Activated naive CD4-positive, alpha-beta T cell treated with anti-CD3 and anti-CD28 coated beads, Interleukin-2, amount 50 U/mL, for 24 hours (primary cell): Measurements from ENCODE around the gene KRTAP12-3.
"Not testable (repeated sequence)": the region's sequence is repeated elsewhere in the genome, so short reads cannot be mapped to it uniquely, and the experiment has no call there.

Experiments
- H3K27ac Mint-ChIP-seq: one replicate; pipeline ENCODE4 v1.8.0; 2021; ENCODE audit warnings: mild to moderate bottlenecking, mixed read lengths
- H3K27me3 Mint-ChIP-seq: one replicate; pipeline ENCODE4 v1.8.0; 2021; ENCODE audit warnings: mixed read lengths
- H3K36me3 Mint-ChIP-seq: one replicate; pipeline ENCODE4 v1.8.0; 2021; ENCODE audit warnings: mixed read lengths
- H3K4me1 Mint-ChIP-seq: one replicate; pipeline ENCODE4 v1.8.0; 2021; ENCODE audit warnings: mixed read lengths
- H3K4me3 Mint-ChIP-seq: one replicate; pipeline ENCODE4 v1.8.0; 2021; ENCODE audit warnings: mild to moderate bottlenecking, mixed read lengths
- H3K9me3 Mint-ChIP-seq: one replicate; pipeline ENCODE4 v1.8.0; 2021; ENCODE audit warnings: mixed read lengths

The KRTAP12-3 gene

GRCh38 chr21:44618909-44619308, 38.8 kb upstream of the KRTAP12-3 start:
- H3K4me3 Mint-ChIP-seq: peak overlapping the region; percentile 71
- H3K4me1 Mint-ChIP-seq: peaks cover 56% of the 10 kb centered on the region
- H3K27ac Mint-ChIP-seq: peak overlapping the region; percentile 96
- H3K27me3 Mint-ChIP-seq: no peaks in the 10 kb centered on the region
- peaks cover 40% of the 10 kb centered on the region for H3K9me3 Mint-ChIP-seq
- H3K36me3 Mint-ChIP-seq: peaks cover 28% of the 10 kb centered on the region

- H3K27me3 Mint-ChIP-seq: no peaks in the 10 kb centered on the region
- H3K9me3 Mint-ChIP-seq: peaks cover 50% of the 10 kb centered on the region
- peak overlapping the region; percentile 71 for H3K4me3 Mint-ChIP-seq
Observed at GRCh38 chr21:44619886-44620285, 37.8 kb upstream of the KRTAP12-3 start.

GRCh38 chr21:44623575-44623974, 34.2 kb upstream of the KRTAP12-3 start:
- Mint-ChIP-seq H3K36me3 (peaks cover 30% of the 10 kb centered on the region), H3K4me3 (no peak overlapping the region), H3K4me1 (peaks cover 34% of the 10 kb centered on the region), H3K27me3 (no peaks in the 10 kb centered on the region), H3K27ac (no peak overlapping the region), H3K9me3 (peaks cover 51% of the 10 kb centered on the region)

More at GRCh38 chr21:44619886-44620285, 37.8 kb upstream of the KRTAP12-3 start:
- Mint-ChIP-seq H3K27ac (peak overlapping the region; percentile 96), H3K4me1 (peaks cover 53% of the 10 kb centered on the region), H3K36me3 (peaks cover 30% of the 10 kb centered on the region)

GRCh38 chr21:44625756-44626155, 32.0 kb upstream of the KRTAP12-3 start:
- Mint-ChIP-seq H3K4me1 (peaks cover 34% of the 10 kb centered on the region), H3K9me3 (peaks cover 35% of the 10 kb centered on the region), H3K36me3 (peaks cover 20% of the 10 kb centered on the region), H3K4me3 (no peak overlapping the region), H3K27me3 (no peaks in the 10 kb centered on the region), H3K27ac (no peak overlapping the region)

GRCh38 chr21:44626262-44626661, 31.5 kb upstream of the KRTAP12-3 start:
- Mint-ChIP-seq H3K9me3 (peaks cover 38% of the 10 kb centered on the region), H3K27ac (no peak overlapping the region), H3K4me1 (peaks cover 37% of the 10 kb centered on the region), H3K36me3 (peaks cover 22% of the 10 kb centered on the region), H3K4me3 (no peak overlapping the region), H3K27me3 (no peaks in the 10 kb centered on the region)

GRCh38 chr21:44626673-44627143, 31.0 kb upstream of the KRTAP12-3 start, which contains the start of gene KRTAP10-9:
Gene KRTAP10-9 (plus strand): TSS chr21:44627093. CDS start chr21:44627172, 79 bp downstream.
- Mint-ChIP-seq H3K4me3 (no peak within 1 kb of the TSS), H3K4me1 (peaks cover 38% of the 10 kb centered on the region), H3K9me3 (peaks cover 42% of the 10 kb centered on the region), H3K27me3 (no peaks in the 10 kb centered on the region), H3K36me3 (peaks cover 22% of the 10 kb centered on the region), H3K27ac (peak within 1 kb of the TSS; percentile 59)

GRCh38 chr21:44627181-44627822, 30.4 kb upstream of the KRTAP12-3 start:
- not testable (repeated sequence) for H3K27me3 Mint-ChIP-seq, H3K4me3 Mint-ChIP-seq
- Mint-ChIP-seq H3K36me3 (peaks cover 22% of the 10 kb centered on the region), H3K9me3 (peaks cover 42% of the 10 kb centered on the region), H3K27ac (peak overlapping the region; percentile 59), H3K4me1 (peaks cover 38% of the 10 kb centered on the region)

GRCh38 chr21:44627831-44628233, 29.9 kb upstream of the KRTAP12-3 start:
- Mint-ChIP-seq H3K4me1 (peaks cover 38% of the 10 kb centered on the region), H3K36me3 (peaks cover 18% of the 10 kb centered on the region), H3K9me3 (peaks cover 37% of the 10 kb centered on the region)
- not testable (repeated sequence) for H3K27me3 Mint-ChIP-seq, H3K27ac Mint-ChIP-seq, H3K4me3 Mint-ChIP-seq

- Mint-ChIP-seq H3K4me3 (no peak overlapping the region), H3K36me3 (peaks cover 15% of the 10 kb centered on the region), H3K27me3 (no peaks in the 10 kb centered on the region), H3K9me3 (peaks cover 37% of the 10 kb centered on the region), H3K4me1 (peaks cover 38% of the 10 kb centered on the region), H3K27ac (no peak overlapping the region)
Observed at GRCh38 chr21:44628707-44629391, 28.9 kb upstream of the KRTAP12-3 start.

- Mint-ChIP-seq H3K4me3 (peak overlapping the region; percentile 41), H3K27ac (no peak overlapping the region), H3K9me3 (peaks cover 33% of the 10 kb centered on the region), H3K4me1 (peaks cover 38% of the 10 kb centered on the region), H3K27me3 (no peaks in the 10 kb centered on the region), H3K36me3 (peaks cover 13% of the 10 kb centered on the region)
Observed at GRCh38 chr21:44630440-44630839, 27.3 kb upstream of the KRTAP12-3 start.

- H3K36me3 Mint-ChIP-seq: peaks cover 13% of the 10 kb centered on the region
- H3K4me3 Mint-ChIP-seq: no peak overlapping the region
- no peaks in the 10 kb centered on the region for H3K27me3 Mint-ChIP-seq
- peaks cover 33% of the 10 kb centered on the region for H3K9me3 Mint-ChIP-seq
- H3K27ac Mint-ChIP-seq: no peak overlapping the region
- peaks cover 32% of the 10 kb centered on the region for H3K4me1 Mint-ChIP-seq
Observed at GRCh38 chr21:44632067-44632466, 25.7 kb upstream of the KRTAP12-3 start.

GRCh38 chr21:44636209-44637017, 21.3 kb upstream of the KRTAP12-3 start:
- peak overlapping the region; percentile 76 for H3K27ac Mint-ChIP-seq
- peaks cover 29% of the 10 kb centered on the region for H3K9me3 Mint-ChIP-seq
- H3K36me3 Mint-ChIP-seq: peaks cover 5% of the 10 kb centered on the region
- no peaks in the 10 kb centered on the region for H3K27me3 Mint-ChIP-seq
- no peaks in the 10 kb centered on the region for H3K4me1 Mint-ChIP-seq
- H3K4me3 Mint-ChIP-seq: no peak overlapping the region

- no peaks in the 10 kb centered on the region for H3K27me3 Mint-ChIP-seq
- H3K9me3 Mint-ChIP-seq: peaks cover 29% of the 10 kb centered on the region
- no peaks in the 10 kb centered on the region for H3K4me1 Mint-ChIP-seq
- peak within 1 kb of the TSS; percentile 76 for H3K27ac Mint-ChIP-seq
- peaks cover 5% of the 10 kb centered on the region for H3K36me3 Mint-ChIP-seq
- H3K4me3 Mint-ChIP-seq: no peak within 1 kb of the TSS
Observed at GRCh38 chr21:44637018-44637850, 20.5 kb upstream of the KRTAP12-3 start, which contains the start of gene KRTAP10-10. Gene KRTAP10-10 (plus strand): TSS chr21:44637356. CDS start chr21:44637418, 62 bp downstream.

GRCh38 chr21:44637851-44638348, 19.8 kb upstream of the KRTAP12-3 start:
- H3K27ac Mint-ChIP-seq, H3K4me1 Mint-ChIP-seq, H3K27me3 Mint-ChIP-seq, H3K36me3 Mint-ChIP-seq, H3K4me3 Mint-ChIP-seq: not testable (repeated sequence)
- peaks cover 29% of the 10 kb centered on the region for H3K9me3 Mint-ChIP-seq
